NT2/D1 (cell line): ENCODE results near the gene ITSN1.

Experiments used
- SUZ12 ChIP-seq: IDR thresholded peaks from 2 replicates; pipeline ENCODE4 v1.6.1; 2011; ENCODE audit not compliant: insufficient read length, insufficient read depth; ENCODE audit errors: extremely low read depth
- YY1 ChIP-seq: IDR thresholded peaks from 2 replicates; pipeline ENCODE4 v1.6.1; 2011; ENCODE audit not compliant: insufficient read length, insufficient read depth
- ZNF274 ChIP-seq: IDR thresholded peaks from 2 replicates; pipeline ENCODE4 v1.6.1; 2011; ENCODE audit warnings: mild to moderate bottlenecking, low read depth, low read length

GRCh38 chr21:33855190-33855589 lies 212.9 kb downstream of the ITSN1 start:
- TF ChIP-seq YY1 (no peak), ZNF274 (no peak), SUZ12 (no peak)
